ENCODE results near the gene CCDC106.

The CCDC106 gene

GRCh38 chr19:55600662-55601028, 47.4 kb upstream of the CCDC106 start (continued):
- no peak for TF ChIP-seq EGR2 (tag by site-specific recombination; IDR thresholded peaks at IDR 0.05; ENCODE audit: low read depth)
- no peak for TF ChIP-seq ZNF792 (tag by site-specific recombination; IDR thresholded peaks at IDR 0.05)
- no peak for TF ChIP-seq HIC1 (tag by site-specific recombination; IDR thresholded peaks at IDR 0.05)
- TF ChIP-seq ZNF174 (tag by site-specific recombination; IDR thresholded peaks at IDR 0.05) = no peak
- TF ChIP-seq ZNF114 (tag by site-specific recombination; IDR thresholded peaks at IDR 0.05) = no peak
- no peak for TF ChIP-seq ZNF544 (tag by site-specific recombination; IDR thresholded peaks at IDR 0.05)
- no peak for TF ChIP-seq ZSCAN4 (tag by site-specific recombination; IDR thresholded peaks at IDR 0.05)
- no peak for TF ChIP-seq KLF7 (tag by site-specific recombination; IDR thresholded peaks at IDR 0.05; ENCODE audit: borderline replicate concordance)
- no peak for TF ChIP-seq ZNF473 (tag by site-specific recombination; IDR thresholded peaks at IDR 0.05)
- no peak for TF ChIP-seq KLF9 (tag by site-specific recombination; IDR thresholded peaks at IDR 0.05; ENCODE audit: low read depth)
- TF ChIP-seq ZNF292 (tag by site-specific recombination; IDR thresholded peaks at IDR 0.05; ENCODE audit: borderline replicate concordance, low read depth) = no peak
- TF ChIP-seq SP2 (tag by site-specific recombination; IDR thresholded peaks at IDR 0.05) = 0 out of 2 replicates have a peak, but pooled peaks have one; percentile 5
- TF ChIP-seq ZNF518A (tag by site-specific recombination; conservative IDR thresholded peaks at IDR 0.05; ENCODE audit: low read depth) = no peak
- TF ChIP-seq PATZ1 (tag by site-specific recombination; IDR thresholded peaks at IDR 0.05) = peak; percentile 58
- TF ChIP-seq ZNF514 (tag by site-specific recombination; IDR thresholded peaks at IDR 0.05) = no peak
- no peak for TF ChIP-seq ZIC2 (tag by site-specific recombination; IDR thresholded peaks at IDR 0.05)
- TF ChIP-seq ZNF248 (tag by site-specific recombination; IDR thresholded peaks at IDR 0.05) = no peak
- TF ChIP-seq ZBTB21 (tag by site-specific recombination; IDR thresholded peaks at IDR 0.05) = no peak
- peak; percentile 21; the same call in 1 of the 2 replicates for TF ChIP-seq PRDM10 (tag by site-specific recombination; IDR thresholded peaks at IDR 0.05)
- no peak for TF ChIP-seq PRDM4 (tag by site-specific recombination; IDR thresholded peaks at IDR 0.05)
- no peak for TF ChIP-seq ZFP37 (tag by site-specific recombination; IDR thresholded peaks at IDR 0.05)
- TF ChIP-seq ZBTB8A (tag by site-specific recombination; IDR thresholded peaks at IDR 0.05) = no peak
- no peak for TF ChIP-seq OSR2 (tag by site-specific recombination; IDR thresholded peaks at IDR 0.05)
